Nucleus accumbens (tissue), 56 donors: ENCODE results near the gene MS4A1.
A peak's percentile ranks its signal among the peaks of the same experiment; 100 is the strongest.
"Not testable (repeated sequence)": the region's sequence is repeated elsewhere in the genome, so short reads cannot be mapped to it uniquely, and the experiment has no call there.

Experiments
- DNase-seq, 56 donors: peaks; one replicate each; lab custom pipeline; 2025; lab: John Stamatoyannopoulos, UW

The MS4A1 gene

DNA sequence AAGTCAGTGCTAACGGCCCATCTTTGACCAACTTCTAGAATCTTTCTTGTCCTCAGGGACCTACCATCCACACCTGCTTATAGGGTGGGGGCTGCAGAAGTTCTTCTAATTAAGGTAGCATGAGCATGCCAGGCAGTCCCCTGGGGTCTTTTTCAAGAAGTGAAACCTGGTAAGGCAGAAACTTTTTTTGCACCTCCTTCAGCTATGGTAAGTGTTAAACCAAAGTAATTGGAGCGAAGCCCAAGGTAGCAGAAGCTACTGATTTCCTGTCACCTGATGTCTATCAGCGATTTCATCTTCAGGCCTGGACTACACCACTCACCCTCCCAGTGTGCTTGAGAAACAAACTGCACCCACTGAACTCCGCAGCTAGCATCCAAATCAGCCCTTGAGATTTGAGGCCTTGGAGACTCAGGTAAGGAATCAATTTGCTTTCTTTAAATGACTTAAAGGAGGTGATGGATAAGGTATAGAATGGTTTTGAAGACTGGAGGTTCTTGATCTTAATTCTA, at the start of gene MS4A1:
Gene MS4A1, plus strand, starts transcription at position 317 of the 512 bp plus-strand sequence. CDS start 6,528 bp downstream, outside the sequence.
- DNase-seq, result no peak

GRCh38 chr11:60420015-60420414, 35.6 kb upstream of the MS4A1 start:
- no peak for DNase-seq

GRCh38 chr11:60422609-60423008, 33.0 kb upstream of the MS4A1 start:
- no peak for DNase-seq

DNA sequence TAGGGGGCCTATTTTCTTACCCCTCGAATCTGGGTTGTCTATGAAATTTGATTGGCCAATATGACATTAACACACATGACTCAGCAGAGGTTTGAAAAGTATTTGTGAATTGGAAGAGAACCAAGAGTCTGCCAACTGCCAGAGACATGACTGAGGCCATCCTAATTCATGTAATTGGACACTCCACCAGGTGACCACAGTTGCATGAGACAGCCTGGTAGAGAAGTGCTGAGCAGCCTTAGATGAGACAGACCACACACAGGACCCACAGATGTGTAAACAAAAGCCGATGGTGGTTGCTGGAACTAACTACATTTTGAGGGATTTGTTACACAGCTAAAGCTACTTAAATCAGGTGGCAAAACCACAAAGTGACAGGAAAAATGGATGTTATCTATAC, 27.1 kb upstream of the MS4A1 start:
- DNase-seq, result no peak

GRCh38 chr11:60429272-60429671, 26.4 kb upstream of the MS4A1 start, which contains the start of gene MS4A5:
TSS of gene MS4A5 (plus strand) at chr11:60429572. CDS start at chr11:60429675, 103 bp downstream.
- no peak for DNase-seq

DNA sequence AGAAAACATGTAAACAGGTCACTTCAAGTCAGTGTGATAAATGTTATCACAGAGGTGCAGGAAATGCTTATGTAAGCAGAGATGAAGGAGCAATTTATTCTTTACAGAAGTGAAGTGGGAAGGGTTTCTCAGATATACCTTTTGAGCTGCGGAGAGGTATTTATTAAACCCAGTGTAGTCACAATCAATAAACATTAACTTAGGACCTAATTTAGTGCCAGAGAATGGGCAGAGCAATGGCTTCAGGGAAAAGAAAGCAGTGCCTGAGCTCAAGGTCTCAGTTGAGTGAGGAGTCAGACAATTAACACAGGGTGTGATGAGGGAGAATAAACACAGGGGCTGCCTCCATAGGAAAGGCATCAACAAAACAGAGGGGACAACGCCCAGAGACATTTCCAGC, 24.4 kb upstream of the MS4A1 start:
- no peak for DNase-seq

- DNase-seq, result no peak
Measured at GRCh38 chr11:60433401-60433800, 22.2 kb upstream of the MS4A1 start.

GRCh38 chr11:60447070-60447469, 8.6 kb upstream of the MS4A1 start:
- DNase-seq, result no peak

DNA sequence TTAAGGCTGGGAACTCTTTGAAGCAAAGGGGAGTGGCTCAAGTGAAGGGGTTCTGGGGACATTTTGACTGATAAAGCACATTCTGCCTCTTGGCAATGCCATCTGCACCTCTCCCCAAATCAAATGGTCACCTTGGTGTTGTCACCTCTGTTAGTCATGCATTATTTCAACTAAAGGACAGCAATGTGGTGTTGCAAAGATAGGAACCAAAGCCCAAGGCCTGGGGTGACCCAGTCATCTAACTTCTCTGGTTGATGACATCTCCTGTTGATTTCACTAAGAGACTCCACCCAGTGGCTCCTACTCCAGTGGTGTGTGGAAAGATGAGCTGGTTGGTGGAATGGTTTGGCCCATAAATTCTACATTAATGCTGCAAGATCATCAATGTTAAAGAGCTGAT, 7.8 kb upstream of the MS4A1 start:
- no peak for DNase-seq

DNA sequence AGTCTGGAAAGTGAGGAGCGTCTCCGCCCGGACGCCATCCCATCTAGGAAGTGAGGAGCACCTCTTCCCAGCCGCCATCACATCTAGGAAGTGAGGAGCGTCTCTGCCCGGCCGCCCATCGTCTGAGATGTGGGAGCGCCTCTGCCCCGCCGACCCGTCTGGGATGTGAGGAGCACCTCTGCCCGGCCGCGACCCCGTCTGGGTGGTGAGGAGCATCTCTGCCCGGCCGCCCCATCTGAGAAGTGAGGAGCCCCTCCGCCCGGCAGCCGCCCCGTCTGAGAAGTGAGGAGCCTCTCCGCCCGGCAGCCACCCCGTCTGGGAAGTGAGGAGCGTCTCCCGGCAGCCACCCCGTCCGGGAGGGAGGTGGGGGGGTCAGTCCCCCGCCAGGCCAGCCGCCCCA, 4.5 kb upstream of the MS4A1 start:
- not testable (repeated sequence) for DNase-seq

DNA sequence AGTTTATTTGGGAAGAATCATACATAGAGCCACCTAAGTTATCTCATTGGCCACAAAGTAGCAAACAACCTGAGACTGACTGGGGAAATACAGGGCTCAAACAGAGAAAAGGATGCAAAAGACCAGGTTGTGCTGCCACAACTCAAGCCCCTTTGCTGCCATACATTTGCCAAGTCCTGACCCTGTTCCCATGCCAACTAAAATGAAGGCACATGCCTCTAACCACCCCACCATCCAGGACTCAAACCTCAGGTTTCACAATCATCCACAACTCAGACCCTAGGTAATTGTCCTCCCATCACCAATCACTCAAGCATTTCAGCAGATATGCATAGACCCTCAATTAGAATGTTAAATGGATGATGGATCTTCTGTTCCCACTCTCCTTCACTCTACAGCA, 1.4 kb upstream of the MS4A1 start:
- no peak for DNase-seq

GRCh38 chr11:60457576-60457975, 1.9 kb downstream of the MS4A1 start:
- DNase-seq, result no peak

GRCh38 chr11:60459345-60459744, 3.7 kb downstream of the MS4A1 start:
- DNase-seq, result no peak

DNA sequence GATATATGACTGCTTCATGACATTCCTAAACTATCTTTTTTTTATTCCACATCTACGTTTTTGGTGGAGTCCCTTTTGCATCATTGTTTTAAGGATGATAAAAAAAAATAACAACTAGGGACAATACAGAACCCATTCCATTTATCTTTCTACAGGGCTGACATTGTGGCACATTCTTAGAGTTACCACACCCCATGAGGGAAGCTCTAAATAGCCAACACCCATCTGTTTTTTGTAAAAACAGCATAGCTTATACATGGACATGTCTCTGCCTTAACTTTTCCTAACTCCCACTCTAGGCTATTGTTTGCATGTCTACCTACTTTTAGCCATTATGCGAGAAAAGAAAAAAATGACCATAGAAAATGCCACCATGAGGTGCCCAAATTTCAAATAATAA, 13.2 kb downstream of the MS4A1 start:
- no peak for DNase-seq

- DNase-seq, result no peak
Measured at GRCh38 chr11:60469723-60470122, 14.1 kb downstream of the MS4A1 start.

GRCh38 chr11:60477035-60477445, 21.4 kb downstream of the MS4A1 start:
- DNase-seq, result no peak

DNA sequence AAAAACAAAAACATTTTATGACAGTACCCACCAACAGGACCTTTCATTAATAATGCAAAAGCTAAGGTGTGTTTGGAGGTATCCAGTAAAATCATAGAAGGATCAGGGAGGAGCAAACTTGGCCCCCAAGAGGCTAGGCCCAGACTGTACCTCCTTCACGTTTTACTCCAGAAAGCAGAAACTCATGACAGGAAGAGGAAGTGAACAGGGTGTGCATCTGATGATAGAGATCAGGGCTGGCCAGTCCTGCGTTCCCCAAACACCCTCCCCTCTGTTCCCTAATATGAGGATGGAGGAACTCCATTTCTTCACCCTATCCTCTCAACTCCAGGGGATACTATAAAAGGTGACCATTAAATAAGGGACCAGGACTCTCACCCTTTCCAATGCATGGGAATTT, 26.7 kb downstream of the MS4A1 start:
- no peak for DNase-seq

GRCh38 chr11:60485987-60486386, 30.3 kb downstream of the MS4A1 start:
- DNase-seq, result no peak

GRCh38 chr11:60492488-60493009, 36.9 kb downstream of the MS4A1 start, which contains the start of gene MS4A12:
TSS of gene MS4A12 (plus strand) at chr11:60492778. CDS start at chr11:60497319, 4,541 bp downstream.
- DNase-seq, result no peak

- DNase-seq, result no peak
Measured at GRCh38 chr11:60493454-60493853, 37.8 kb downstream of the MS4A1 start.

DNA sequence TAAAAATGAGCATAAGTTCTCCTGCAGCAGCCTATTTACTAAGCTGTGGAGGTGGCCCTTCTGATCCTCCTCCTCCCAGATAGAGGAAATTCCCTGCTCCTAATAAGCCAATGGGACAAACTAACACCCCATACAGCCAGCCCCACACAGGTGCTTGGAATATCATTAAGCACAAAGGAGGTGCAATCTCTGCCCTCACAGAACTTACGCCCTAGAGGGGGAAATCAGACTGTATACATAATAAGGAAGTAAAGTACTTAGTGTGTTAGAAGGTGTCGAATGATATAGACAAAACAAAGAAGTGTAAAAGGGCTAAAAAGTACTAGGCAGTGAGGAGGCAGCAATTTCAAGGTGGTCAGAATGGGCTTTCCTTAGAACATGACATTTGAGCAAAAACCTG, 42.8 kb downstream of the MS4A1 start:
- no peak for DNase-seq

DNA sequence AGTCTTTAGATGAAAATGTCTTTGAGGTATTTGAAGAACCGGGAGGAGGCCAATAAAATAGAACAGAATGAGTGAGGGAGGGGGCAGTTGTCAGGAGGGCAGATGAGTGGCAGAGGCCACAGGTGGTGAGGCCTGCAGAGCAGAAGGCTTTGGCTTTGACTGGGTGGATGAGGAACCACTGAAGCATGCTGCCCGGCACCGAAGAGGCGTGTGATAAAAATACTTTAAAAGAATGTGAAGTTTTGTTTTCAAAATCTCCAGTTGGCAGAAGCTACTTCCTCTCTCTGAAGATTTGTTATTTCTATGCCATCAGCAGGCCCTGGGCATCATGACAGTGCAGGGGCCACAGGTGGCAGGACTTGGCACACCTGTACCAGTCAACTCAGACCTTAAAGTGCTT, 43.2 kb downstream of the MS4A1 start:
- peak in 2 of 56 donors; percentile 0 to 3 for DNase-seq
